Neural cell (in vitro differentiated cells): ENCODE results near the gene CPZ.

ENCODE experiments used
- CTCF ChIP-seq: fragments of 450-650 bp; IDR thresholded peaks from 2 replicates; pipeline ENCODE4 v1.5.1; 2014; ENCODE audit warnings: antibody characterized with exemption, mild to moderate bottlenecking, moderate library complexity; ENCODE audit not compliant: poor library complexity, severe bottlenecking
- EP300 ChIP-seq: fragments of 450-650 bp; conservative IDR thresholded peaks from 2 replicates; pipeline ENCODE4 v1.6.1; 2014; ENCODE audit warnings: antibody characterized with exemption, mild to moderate bottlenecking, moderate library complexity; ENCODE audit not compliant: poor library complexity, severe bottlenecking
- EZH2 ChIP-seq: fragments of 200-600, 300-800 bp; shearing (Covaris generic), sonication (generic); IDR thresholded peaks from 2 replicates; pipeline ENCODE4 v1.6.1; 2014; ENCODE audit warnings: antibody characterized with exemption, low read length, borderline replicate concordance, mild to moderate bottlenecking; ENCODE audit not compliant: insufficient read depth, poor library complexity, severe bottlenecking
- MXI1 ChIP-seq: fragments of 450-650 bp; conservative IDR thresholded peaks from 2 replicates; pipeline ENCODE4 v1.6.1; 2014; ENCODE audit warnings: antibody characterized with exemption, mild to moderate bottlenecking; ENCODE audit not compliant: poor library complexity, severe bottlenecking
- POLR2AphosphoS5 ChIP-seq: IDR thresholded peaks from 2 replicates; pipeline ENCODE4 v1.6.1; 2012
- REST ChIP-seq: IDR thresholded peaks from 2 replicates; pipeline ENCODE4 v1.6.1; 2012; ENCODE audit warnings: borderline replicate concordance
- SMC3 ChIP-seq: fragments of 450-650 bp; conservative IDR thresholded peaks from 2 replicates; pipeline ENCODE4 v1.6.1; 2014; ENCODE audit warnings: antibody characterized with exemption, mild to moderate bottlenecking, moderate library complexity; ENCODE audit not compliant: poor library complexity

GRCh38 chr4:8547912-8548730 is 44.4 kb upstream of the CPZ start:
- TF ChIP-seq EZH2, result no peak
- no peak for TF ChIP-seq CTCF
- TF ChIP-seq EP300, result no peak
- no peak for TF ChIP-seq REST
- no peak for TF ChIP-seq POLR2AphosphoS5
- no peak for TF ChIP-seq SMC3
- no peak for TF ChIP-seq MXI1
